Measurements from ENCODE around the gene GBX1. TPM values are rescaled to one million over a fixed set of nuclear protein-coding genes. Genes with fewer than 3 reads are reported as not detected.

Gene GBX1
- polyA plus RNA-seq, 1 donor from 2014 or later = not detected

DNA sequence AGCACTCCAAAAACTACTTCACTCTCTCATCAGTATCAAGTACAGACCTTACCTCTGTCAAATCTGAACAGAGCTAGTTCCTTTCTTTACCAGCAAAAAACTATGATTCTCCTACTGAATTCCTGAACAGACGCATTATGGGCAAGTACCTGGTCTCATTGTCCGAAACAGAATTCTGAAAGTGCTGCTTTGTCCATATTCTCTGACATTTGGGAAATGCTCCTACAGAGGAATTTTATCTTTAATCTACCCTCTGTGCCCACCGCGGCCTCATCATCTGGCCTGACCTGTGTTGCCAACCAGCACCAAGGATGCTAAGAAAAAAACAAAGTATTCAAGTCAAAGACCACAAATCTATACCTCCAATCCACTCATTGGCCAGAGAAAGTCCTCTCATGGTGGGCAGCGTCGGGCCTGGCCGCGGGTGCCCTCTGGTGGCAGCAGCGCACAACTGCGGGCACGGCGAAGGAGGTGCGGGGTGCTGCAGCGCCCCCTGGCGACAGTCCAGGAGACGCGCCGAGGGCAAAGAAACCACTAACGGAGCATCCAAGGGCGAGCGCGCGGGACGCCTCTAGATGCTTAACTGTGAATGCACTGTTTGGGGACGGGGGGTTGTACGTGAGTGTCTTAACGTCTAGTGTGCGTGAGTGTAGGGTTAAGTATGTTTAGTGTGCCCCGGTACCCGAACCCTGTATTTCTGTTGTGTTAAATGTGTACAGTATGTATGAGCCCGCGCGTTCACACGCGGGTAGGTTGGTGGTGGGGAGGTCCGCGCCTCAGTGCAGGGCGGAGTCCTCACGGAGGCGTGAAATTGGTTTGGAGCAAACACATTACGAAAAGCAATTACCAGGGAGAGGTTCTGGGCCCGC lies 5.0 kb upstream of the GBX1 start:
- no peak overlapping the region for H3K9ac ChIP-seq (ENCODE audit: low read length)
- H3K27ac ChIP-seq (ENCODE audit: low read length) = no peak overlapping the region
- H3K27me3 ChIP-seq (ENCODE audit: insufficient read depth, low read depth, low read length) = peaks cover 32% of the 10 kb centered on the region
- TF ChIP-seq, protein P1, sequence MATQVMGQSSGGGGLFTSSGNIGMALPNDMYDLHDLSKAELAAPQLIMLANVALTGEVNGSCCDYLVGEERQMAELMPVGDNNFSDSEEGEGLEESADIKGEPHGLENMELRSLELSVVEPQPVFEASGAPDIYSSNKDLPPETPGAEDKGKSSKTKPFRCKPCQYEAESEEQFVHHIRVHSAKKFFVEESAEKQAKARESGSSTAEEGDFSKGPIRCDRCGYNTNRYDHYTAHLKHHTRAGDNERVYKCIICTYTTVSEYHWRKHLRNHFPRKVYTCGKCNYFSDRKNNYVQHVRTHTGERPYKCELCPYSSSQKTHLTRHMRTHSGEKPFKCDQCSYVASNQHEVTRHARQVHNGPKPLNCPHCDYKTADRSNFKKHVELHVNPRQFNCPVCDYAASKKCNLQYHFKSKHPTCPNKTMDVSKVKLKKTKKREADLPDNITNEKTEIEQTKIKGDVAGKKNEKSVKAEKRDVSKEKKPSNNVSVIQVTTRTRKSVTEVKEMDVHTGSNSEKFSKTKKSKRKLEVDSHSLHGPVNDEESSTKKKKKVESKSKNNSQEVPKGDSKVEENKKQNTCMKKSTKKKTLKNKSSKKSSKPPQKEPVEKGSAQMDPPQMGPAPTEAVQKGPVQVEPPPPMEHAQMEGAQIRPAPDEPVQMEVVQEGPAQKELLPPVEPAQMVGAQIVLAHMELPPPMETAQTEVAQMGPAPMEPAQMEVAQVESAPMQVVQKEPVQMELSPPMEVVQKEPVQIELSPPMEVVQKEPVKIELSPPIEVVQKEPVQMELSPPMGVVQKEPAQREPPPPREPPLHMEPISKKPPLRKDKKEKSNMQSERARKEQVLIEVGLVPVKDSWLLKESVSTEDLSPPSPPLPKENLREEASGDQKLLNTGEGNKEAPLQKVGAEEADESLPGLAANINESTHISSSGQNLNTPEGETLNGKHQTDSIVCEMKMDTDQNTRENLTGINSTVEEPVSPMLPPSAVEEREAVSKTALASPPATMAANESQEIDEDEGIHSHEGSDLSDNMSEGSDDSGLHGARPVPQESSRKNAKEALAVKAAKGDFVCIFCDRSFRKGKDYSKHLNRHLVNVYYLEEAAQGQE (IDR thresholded peaks at IDR 0.05; ENCODE audit: borderline replicate concordance) = no peak
- TF ChIP-seq EP300 (conservative IDR thresholded peaks at IDR 0.05; ENCODE audit: poor library complexity, severe bottlenecking) (no peak), SMC3 (conservative IDR thresholded peaks at IDR 0.05; ENCODE audit: poor library complexity) (peak; percentile 97), RAD21 (conservative IDR thresholded peaks at IDR 0.05) (peak; percentile 87), POLR2AphosphoS5 (IDR thresholded peaks at IDR 0.05) (no peak), EZH2 (IDR thresholded peaks at IDR 0.05; ENCODE audit: borderline replicate concordance, insufficient read depth, low read length, poor library complexity, severe bottlenecking) (no peak), TAF1 (IDR thresholded peaks at IDR 0.05; ENCODE audit: low read depth) (no peak), MXI1 (conservative IDR thresholded peaks at IDR 0.05; ENCODE audit: poor library complexity, severe bottlenecking) (no peak)
- TF ChIP-seq, protein P2, sequence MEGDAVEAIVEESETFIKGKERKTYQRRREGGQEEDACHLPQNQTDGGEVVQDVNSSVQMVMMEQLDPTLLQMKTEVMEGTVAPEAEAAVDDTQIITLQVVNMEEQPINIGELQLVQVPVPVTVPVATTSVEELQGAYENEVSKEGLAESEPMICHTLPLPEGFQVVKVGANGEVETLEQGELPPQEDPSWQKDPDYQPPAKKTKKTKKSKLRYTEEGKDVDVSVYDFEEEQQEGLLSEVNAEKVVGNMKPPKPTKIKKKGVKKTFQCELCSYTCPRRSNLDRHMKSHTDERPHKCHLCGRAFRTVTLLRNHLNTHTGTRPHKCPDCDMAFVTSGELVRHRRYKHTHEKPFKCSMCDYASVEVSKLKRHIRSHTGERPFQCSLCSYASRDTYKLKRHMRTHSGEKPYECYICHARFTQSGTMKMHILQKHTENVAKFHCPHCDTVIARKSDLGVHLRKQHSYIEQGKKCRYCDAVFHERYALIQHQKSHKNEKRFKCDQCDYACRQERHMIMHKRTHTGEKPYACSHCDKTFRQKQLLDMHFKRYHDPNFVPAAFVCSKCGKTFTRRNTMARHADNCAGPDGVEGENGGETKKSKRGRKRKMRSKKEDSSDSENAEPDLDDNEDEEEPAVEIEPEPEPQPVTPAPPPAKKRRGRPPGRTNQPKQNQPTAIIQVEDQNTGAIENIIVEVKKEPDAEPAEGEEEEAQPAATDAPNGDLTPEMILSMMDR (IDR thresholded peaks at IDR 0.05; ENCODE audit: poor library complexity, severe bottlenecking) = peak; percentile 100
- H3K4me2 ChIP-seq (ENCODE audit: low read length) = no peak overlapping the region
- no peaks in the 10 kb centered on the region for H3K79me2 ChIP-seq (replicated peaks; ENCODE audit: insufficient read depth, low read length)
- no peaks in the 10 kb centered on the region for H3K9me2 ChIP-seq (ENCODE audit: insufficient read depth, low read length)
- H3K9me3 ChIP-seq (ENCODE audit: low read length) = no peaks in the 10 kb centered on the region
- H3F3A ChIP-seq (ENCODE audit: insufficient read depth, low read length, poor library complexity, severe bottlenecking) = no peaks in the 10 kb centered on the region
- no peak overlapping the region for H2AFZ ChIP-seq (ENCODE audit: low read depth, low read length)
- no peaks in the 10 kb centered on the region for H3K36me3 ChIP-seq (ENCODE audit: insufficient read depth, low read length)
- H4K20me1 ChIP-seq (ENCODE audit: insufficient read depth) = no peaks in the 10 kb centered on the region
- H3K4me3 ChIP-seq (ENCODE audit: low read length) = no peak overlapping the region

DNA sequence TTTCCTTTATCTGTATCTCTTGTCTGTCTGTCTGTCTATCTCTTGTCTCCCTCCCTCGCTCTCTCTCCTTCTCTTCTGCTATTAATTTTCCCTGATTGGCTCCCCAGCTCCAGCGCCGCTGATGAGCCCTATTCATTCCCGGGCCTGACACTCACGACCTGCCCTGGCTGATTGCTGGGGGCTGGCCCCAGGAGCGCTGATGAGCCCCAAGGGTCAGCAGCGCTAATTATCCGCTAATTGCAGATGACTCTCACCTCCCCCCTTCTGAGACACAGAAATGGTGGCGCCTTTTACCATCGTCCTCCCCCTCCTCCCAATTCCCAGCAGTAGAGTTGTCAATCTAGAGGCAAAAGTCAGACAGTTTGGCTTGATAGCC lies 1.3 kb upstream of the GBX1 start:
- Histone ChIP-seq H3K9ac (ENCODE audit: low read length) (no peak overlapping the region), H3K9me3 (ENCODE audit: low read length) (no peaks in the 10 kb centered on the region), H3K36me3 (ENCODE audit: insufficient read depth, low read length) (no peaks in the 10 kb centered on the region), H3K27ac (ENCODE audit: low read length) (no peak overlapping the region), H3K9me2 (ENCODE audit: insufficient read depth, low read length) (no peaks in the 10 kb centered on the region), H3K79me2 (replicated peaks; ENCODE audit: insufficient read depth, low read length) (no peaks in the 10 kb centered on the region), H4K20me1 (ENCODE audit: insufficient read depth) (no peaks in the 10 kb centered on the region), H3K4me3 (ENCODE audit: low read length) (no peak overlapping the region), H2AFZ (ENCODE audit: low read depth, low read length) (no peak overlapping the region), H3K4me2 (ENCODE audit: low read length) (no peak overlapping the region), H3K27me3 (ENCODE audit: insufficient read depth, low read depth, low read length) (peaks cover 69% of the 10 kb centered on the region), H3F3A (ENCODE audit: insufficient read depth, low read length, poor library complexity, severe bottlenecking) (no peaks in the 10 kb centered on the region)
- TF ChIP-seq TAF1 (IDR thresholded peaks at IDR 0.05; ENCODE audit: low read depth) (no peak), EZH2 (IDR thresholded peaks at IDR 0.05; ENCODE audit: borderline replicate concordance, insufficient read depth, low read length, poor library complexity, severe bottlenecking) (no peak), SMC3 (conservative IDR thresholded peaks at IDR 0.05; ENCODE audit: poor library complexity) (no peak), MXI1 (conservative IDR thresholded peaks at IDR 0.05; ENCODE audit: poor library complexity, severe bottlenecking) (no peak), RAD21 (conservative IDR thresholded peaks at IDR 0.05) (no peak), POLR2AphosphoS5 (IDR thresholded peaks at IDR 0.05) (no peak), EP300 (conservative IDR thresholded peaks at IDR 0.05; ENCODE audit: poor library complexity, severe bottlenecking) (no peak)
- TF ChIP-seq, protein P1 (IDR thresholded peaks at IDR 0.05; ENCODE audit: borderline replicate concordance) = no peak
- TF ChIP-seq, protein P2 (IDR thresholded peaks at IDR 0.05; ENCODE audit: poor library complexity, severe bottlenecking) = no peak

Data from neural cell (in vitro differentiated cells).